Muscle of leg (tissue), 11 donors: ENCODE results near the gene SLC9A1. TPM values are rescaled to one million over a fixed set of nuclear protein-coding genes. Genes with fewer than 3 reads are reported as not detected.

Experiments used
- DNase-seq: peaks from one replicate; pipeline ENCODE4 v3.0.0; 2013
- H3K27ac ChIP-seq: one replicate; pipeline ENCODE4 v1.5.1; 2013; ENCODE audit warnings: mild to moderate bottlenecking, low read length, control low read depth
- H3K27me3 ChIP-seq: one replicate; pipeline ENCODE4 v1.6.1; 2013; ENCODE audit warnings: low read length; ENCODE audit not compliant: control insufficient read depth, insufficient read depth
- H3K36me3 ChIP-seq: one replicate; pipeline ENCODE4 v1.6.1; 2013; ENCODE audit warnings: low read length; ENCODE audit not compliant: control insufficient read depth, insufficient read depth
- H3K4me1 ChIP-seq: one replicate; pipeline ENCODE4 v1.6.1; 2013; ENCODE audit warnings: low read length; ENCODE audit not compliant: control insufficient read depth, insufficient read depth
- H3K4me3 ChIP-seq: one replicate; pipeline ENCODE4 v1.5.1; 2013; ENCODE audit warnings: low read length, control low read depth
- H3K9me3 ChIP-seq: replicated peaks from 2 replicates; pipeline ENCODE4 v1.6.1; 2013; ENCODE audit warnings: low read depth, low read length; ENCODE audit not compliant: control insufficient read depth
- WGBS: methylation state at CpG from one replicate; pipeline ENCODE4 v1.1.5; 2013; ENCODE audit warnings: missing lambda C conversion rate; ENCODE audit not compliant: insufficient coverage; 5-methylcytosine and 5-hydroxymethylcytosine counted together
- polyA plus RNA-seq, 8 donors: library from polyadenylated mRNA; unstranded; fragments of 120-200 nt; gene quantifications; one replicate each; pipeline versions ENCODE4 v1.2.1 to v1.2.3, GENCODE V29; 2013; ENCODE audit warnings: inconsistent platforms in 1 of 8, low replicate concordance in 1 of 8; ENCODE audit not compliant: insufficient read length in 8 of 8, insufficient read depth in 1 of 8
- total RNA-seq: library from RNA; stranded (reverse); fragments of 120-200 nt; gene quantifications from one replicate; pipeline ENCODE4 v1.2.4, GENCODE V29; 2013

SLC9A1 gene
- total and polyA plus RNA-seq, 9 donors = 3.1 to 21.1 (median 16.4) TPM

DNA sequence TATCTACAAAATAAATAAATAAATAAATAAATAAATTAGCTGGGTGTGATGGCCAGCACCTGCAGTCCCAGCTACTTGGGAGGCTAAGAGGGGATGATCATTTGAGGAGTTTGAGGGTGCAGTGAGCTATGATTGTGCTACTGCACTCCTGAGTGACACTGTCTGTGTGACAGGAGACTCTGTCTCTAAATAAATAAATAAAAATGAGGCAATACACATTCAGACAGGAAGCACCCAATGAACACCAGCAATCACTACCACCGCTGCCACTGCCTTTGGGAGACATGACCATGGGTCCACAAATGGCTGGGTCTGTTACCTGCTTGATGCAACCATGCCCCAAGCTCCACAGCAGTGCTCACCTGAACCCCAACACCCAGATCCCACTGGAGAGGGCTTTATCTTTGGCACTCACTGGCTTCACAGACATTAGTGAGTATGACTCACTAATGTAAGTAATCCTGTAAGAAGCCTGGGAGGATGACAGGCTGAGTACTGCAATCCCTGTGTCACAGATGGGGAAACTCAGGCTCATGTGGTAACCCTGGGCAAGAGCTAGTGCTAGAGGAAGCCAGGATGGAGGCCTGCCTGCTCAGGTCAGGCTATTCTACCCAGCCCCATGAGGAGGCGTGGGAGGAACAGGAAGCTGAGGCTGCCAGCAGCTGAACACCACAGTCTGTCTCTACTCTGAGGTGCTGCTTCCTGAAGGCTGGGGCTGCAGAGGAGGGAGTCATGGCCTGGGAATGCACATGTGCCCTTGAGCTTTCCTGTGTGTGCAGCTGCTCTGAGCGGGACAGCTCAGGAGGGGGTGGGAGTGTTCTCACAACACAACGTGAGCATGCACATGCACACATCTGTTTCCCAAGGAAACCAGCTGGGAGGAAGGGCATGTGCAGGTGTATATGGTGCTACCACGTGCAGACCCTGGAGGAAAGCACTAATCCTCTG is 43.0 kb downstream of the SLC9A1 start:
- Histone ChIP-seq H3K4me3 (no peak overlapping the region), H3K27me3 (no peaks in the 10 kb centered on the region), H3K9me3 (no peaks in the 10 kb centered on the region), H3K27ac (peak overlapping the region; percentile 72), H3K36me3 (peaks cover 12% of the 10 kb centered on the region), H3K4me1 (peaks cover 24% of the 10 kb centered on the region)
- WGBS = 20% methylated on average over 3 of the region's 5 CpGs
- DNase-seq = peak; percentile 86

DNA sequence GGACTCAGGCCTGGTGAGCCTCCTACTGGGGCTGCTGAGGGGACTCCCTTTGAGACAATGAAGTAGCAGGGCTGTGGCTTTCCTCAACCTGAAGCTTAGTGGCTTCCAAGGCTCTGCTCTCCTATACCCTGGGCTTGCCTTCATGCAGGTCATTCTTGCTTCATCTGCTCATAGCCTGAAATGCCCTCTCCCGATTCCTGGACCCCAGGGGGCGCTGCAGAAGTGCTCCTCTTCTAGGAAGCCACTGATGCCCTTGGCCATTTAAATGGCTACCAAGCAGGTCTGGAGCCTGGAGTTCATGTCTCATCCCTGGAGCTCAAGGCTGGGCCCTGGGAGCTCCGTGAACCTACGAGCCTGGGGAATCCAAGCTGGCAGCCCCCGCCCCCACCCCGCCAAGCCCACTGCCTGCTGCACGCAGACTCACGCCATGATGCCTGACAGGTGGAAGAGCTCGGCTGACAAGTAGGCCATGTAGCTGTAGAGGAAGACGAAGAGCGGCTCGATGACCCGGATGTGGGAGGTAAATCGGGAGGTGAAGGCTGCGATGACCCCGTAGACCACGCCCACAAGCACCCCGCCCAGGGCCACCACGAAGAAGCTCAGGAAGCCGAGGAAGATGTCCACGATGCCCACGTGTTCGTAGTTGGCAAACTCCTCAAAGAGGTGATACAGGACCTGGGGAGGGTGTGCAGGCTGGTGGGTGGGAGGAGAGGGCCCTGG is 45.7 kb downstream of the SLC9A1 start:
- DNase-seq = no peak
- H3K9me3 ChIP-seq = no peaks in the 10 kb centered on the region
- no peak overlapping the region for H3K27ac ChIP-seq
- WGBS = 94% methylated on average over 20 of the region's 23 CpGs
- H3K27me3 ChIP-seq = no peaks in the 10 kb centered on the region
- no peak overlapping the region for H3K4me3 ChIP-seq
- peaks cover 29% of the 10 kb centered on the region for H3K36me3 ChIP-seq
- H3K4me1 ChIP-seq = peaks cover 24% of the 10 kb centered on the region

DNA sequence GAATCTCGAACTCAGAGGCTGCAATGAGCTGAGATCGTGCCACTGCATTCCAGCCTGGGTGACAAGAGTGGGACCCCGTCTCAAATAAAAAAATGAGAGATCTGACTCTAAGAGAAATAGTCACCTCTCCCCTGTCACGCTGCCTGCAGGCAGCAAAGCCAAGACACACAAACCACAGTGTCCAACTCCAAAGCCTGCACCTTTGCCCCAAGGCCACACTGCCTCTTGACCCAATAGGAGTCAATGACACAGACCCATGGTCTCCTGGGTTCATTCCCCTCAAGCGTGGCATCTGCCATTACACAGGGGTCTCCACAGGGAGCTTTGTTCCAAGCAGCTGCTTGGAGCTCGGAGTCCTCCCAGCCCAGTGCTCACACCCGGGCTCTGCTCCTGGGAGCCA is 46.3 kb downstream of the SLC9A1 start:
- Histone ChIP-seq H3K36me3 (peaks cover 29% of the 10 kb centered on the region), H3K27me3 (no peaks in the 10 kb centered on the region), H3K9me3 (no peaks in the 10 kb centered on the region), H3K4me3 (no peak overlapping the region), H3K4me1 (peaks cover 24% of the 10 kb centered on the region), H3K27ac (no peak overlapping the region)
- 89% methylated on average over 7 of the region's 7 CpGs for WGBS
- no peak for DNase-seq

DNA sequence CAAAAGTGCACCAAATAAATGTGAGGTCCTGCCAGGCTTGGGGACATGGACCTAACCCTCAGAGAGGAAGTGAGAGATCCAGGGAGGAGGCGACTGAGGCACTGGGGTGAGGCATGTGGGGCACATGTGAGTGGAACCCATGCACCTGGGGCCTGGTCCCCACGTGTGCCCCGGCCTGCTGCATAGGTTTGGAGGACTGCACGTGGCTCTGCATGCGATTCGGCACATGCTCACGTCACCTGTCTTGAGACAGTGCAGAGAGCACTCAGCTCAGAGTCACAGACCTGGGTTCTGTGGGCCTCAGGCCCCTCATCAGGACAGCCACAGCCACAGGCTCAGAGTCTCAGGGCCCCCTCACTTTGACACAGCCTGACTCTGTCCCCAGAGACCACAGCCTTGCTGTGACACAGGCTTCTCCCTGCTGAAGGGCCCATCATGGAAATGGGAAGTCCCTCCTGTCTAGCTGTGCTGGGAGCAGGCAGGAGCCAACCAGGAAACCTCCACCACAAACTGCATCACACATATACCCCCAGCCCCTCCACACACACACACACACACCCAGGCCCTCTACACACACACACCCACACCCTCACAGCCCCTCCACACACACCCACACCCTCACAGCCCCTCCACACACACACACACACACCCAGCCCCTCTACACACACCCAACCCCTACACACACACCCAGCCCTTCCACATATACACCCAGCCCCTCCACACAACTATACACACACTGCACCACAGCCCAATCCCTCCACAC is 48.2 kb downstream of the SLC9A1 start:
- Histone ChIP-seq H3K27me3 (no peaks in the 10 kb centered on the region), H3K4me1 (peaks cover 16% of the 10 kb centered on the region), H3K4me3 (no peak overlapping the region), H3K27ac (no peak overlapping the region), H3K36me3 (peaks cover 29% of the 10 kb centered on the region), H3K9me3 (no peaks in the 10 kb centered on the region)
- 44% methylated on average over 6 of the region's 7 CpGs for WGBS
- DNase-seq = no peak

DNA sequence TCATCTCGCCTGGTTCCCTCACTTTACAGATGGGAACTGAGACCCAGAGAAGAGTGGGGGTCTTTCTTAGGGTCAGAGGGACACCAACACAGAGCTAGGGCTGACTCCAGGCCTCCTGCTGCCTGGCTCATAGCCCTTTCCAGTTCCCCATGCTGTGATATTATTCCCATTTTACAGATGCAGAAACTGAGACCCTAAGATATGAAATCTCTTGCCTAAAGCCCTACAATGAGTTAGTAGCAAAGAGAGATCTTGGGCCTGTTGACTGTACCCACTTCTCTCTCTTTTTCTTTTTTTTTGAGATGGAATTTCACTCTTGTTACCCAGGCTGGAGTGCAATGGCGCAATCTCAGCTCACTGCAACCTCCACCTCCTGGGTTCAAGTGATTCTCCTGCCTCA is 49.9 kb downstream of the SLC9A1 start:
- no CpG with 5 or more reads among the region's 2 CpGs for WGBS
- DNase-seq = no peak
- peaks cover 37% of the 10 kb centered on the region for H3K36me3 ChIP-seq
- H3K9me3 ChIP-seq = no peaks in the 10 kb centered on the region
- no peaks in the 10 kb centered on the region for H3K27me3 ChIP-seq
- H3K4me3 ChIP-seq = no peak overlapping the region
- no peak overlapping the region for H3K27ac ChIP-seq
- peaks cover 9% of the 10 kb centered on the region for H3K4me1 ChIP-seq

DNA sequence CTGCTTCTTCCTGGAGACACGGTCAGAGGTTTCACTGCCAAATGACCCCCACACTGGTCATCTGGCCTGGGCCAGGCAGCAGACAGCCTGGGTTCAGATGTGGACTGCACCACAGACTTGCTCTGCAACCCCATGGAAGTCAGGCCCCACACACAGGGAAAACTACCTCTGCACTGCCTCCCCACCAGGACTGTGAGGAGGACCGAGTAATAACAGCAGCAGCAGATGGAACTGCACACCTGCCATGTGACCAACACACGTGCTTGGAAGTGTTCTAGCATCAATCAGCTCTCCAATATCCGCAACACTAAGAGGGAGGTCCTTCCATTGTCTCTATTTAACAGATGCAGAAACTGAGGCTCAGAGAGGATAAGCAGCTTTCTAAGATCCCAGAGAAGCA is 51.4 kb downstream of the SLC9A1 start:
- Histone ChIP-seq H3K4me1 (peaks cover 20% of the 10 kb centered on the region), H3K27ac (no peak overlapping the region), H3K27me3 (no peaks in the 10 kb centered on the region), H3K36me3 (peaks cover 30% of the 10 kb centered on the region), H3K9me3 (no peaks in the 10 kb centered on the region), H3K4me3 (no peak overlapping the region)
- WGBS = 50% methylated on average over 1 of the region's 4 CpGs
- DNase-seq = no peak

DNA sequence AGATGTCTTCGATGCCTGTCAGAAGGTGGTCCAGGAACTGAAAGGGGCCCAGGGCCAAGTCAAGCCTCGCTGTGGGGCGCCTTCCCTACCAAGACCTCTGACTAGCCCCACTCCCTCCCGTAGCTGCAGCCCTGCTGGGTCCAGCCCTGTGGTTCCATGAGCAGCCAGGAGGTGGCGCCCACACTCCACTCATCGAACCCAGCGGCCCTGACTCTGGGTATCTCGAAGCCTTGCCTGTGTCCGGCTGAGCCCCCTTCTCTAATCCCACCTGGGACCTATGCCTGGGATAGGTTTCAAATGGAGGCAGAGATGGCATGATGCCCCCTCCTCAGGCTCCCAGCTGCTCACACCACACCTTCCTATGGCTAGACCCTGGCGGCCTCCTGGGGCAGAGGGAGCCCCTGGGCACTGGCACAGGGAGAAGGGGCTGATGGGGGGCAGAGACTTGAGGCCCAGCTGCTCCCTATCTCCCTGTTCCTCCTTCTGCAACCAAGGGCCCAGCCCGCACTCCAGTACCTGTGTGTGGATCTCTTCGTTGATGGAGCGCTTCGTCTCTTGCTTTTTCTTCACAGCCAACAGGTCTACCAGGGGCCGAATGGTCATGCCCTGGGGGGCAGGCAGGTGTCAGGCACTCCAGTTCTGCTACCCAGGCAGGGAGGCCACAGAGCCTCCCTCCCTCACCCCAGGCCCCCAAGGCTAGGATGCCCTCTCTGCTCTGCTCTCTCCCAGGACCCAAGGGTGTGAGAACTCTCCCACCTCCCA is 52.0 kb downstream of the SLC9A1 start:
- Histone ChIP-seq H3K4me1 (peaks cover 25% of the 10 kb centered on the region), H3K4me3 (no peak overlapping the region), H3K27ac (no peak overlapping the region), H3K9me3 (no peaks in the 10 kb centered on the region), H3K27me3 (no peaks in the 10 kb centered on the region), H3K36me3 (peaks cover 30% of the 10 kb centered on the region)
- peak; percentile 75 for DNase-seq
- WGBS = 51% methylated on average over 10 of the region's 15 CpGs

DNA sequence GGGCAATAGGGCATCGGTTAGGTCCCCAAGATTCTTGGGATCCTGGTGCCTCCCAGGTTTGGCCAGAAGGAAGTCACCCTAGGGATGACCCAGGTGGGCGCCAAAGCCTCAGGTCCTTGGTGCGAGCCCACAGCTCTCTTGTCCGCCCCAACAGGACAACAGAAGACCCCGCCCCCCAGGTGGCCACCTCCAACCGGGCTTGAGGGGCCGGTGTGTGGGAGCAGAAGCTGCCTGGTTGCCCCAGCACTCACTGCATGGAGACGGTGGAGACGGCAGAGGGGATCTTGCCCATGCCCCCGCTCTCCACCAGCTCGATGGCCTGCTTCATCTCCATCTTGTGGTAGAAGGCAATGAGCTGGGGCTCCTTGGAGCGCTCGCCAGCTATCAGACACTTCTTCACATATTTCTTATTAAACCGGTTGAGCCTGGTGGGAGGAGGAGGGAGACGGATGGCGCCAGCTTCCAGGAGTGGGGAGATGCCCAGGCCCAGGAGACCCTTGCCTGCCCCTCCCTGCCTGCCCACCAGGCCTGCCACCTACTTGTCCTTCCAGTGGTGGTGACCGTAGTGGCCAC is 52.7 kb downstream of the SLC9A1 start:
- H3K4me1 ChIP-seq = peaks cover 27% of the 10 kb centered on the region
- no peaks in the 10 kb centered on the region for H3K9me3 ChIP-seq
- no peak overlapping the region for H3K27ac ChIP-seq
- H3K27me3 ChIP-seq = no peaks in the 10 kb centered on the region
- H3K36me3 ChIP-seq = peaks cover 30% of the 10 kb centered on the region
- 96% methylated on average over 6 of the region's 17 CpGs for WGBS
- H3K4me3 ChIP-seq = no peak overlapping the region
- no peak for DNase-seq

DNA sequence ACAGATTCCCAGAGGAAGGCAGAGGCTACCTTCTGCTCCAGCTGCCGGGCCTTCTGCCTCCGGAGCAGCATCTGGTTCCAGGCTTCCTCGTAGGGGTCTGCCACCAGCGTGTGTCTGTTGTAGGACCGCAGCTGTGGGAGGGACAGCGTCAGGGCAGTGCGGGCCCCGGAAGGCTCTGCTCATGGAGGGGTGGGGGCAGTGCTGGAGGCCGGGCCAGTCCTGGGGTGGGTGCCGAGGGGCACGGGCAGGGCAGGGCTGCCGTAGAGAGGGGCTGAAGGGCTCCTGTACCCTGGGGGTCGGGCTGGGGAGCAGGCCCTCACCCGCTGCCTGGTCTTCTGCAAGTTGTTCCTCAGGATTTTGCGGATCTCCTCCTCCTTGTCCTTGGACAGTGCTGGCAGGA is 53.2 kb downstream of the SLC9A1 start:
- Histone ChIP-seq H3K4me3 (no peak overlapping the region), H3K9me3 (no peaks in the 10 kb centered on the region), H3K27ac (no peak overlapping the region), H3K4me1 (peaks cover 29% of the 10 kb centered on the region), H3K27me3 (no peaks in the 10 kb centered on the region), H3K36me3 (peaks cover 26% of the 10 kb centered on the region)
- 81% methylated on average over 14 of the region's 15 CpGs for WGBS
- no peak for DNase-seq
